ENCODE results near the gene CNNM2.

DNA sequence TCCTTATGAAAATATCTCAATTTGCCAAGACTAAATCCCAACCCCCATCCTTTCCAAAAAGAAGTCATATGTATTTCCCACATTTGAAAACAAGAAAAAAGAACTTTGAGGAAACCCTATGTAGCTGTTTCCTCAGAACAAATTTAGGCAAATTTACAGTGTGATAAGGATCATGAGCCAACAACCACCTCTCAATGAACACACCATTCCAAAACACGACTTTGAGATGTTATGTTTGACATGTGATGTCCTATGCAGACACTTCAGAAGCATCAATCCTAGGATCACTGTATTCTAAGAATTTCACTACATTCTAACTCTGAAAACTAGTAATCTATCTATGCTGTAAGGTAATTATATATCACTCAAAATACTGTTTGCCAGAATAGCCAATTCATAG, 212.8 kb downstream of the CNNM2 start:
- TF ChIP-seq, protein P1, sequence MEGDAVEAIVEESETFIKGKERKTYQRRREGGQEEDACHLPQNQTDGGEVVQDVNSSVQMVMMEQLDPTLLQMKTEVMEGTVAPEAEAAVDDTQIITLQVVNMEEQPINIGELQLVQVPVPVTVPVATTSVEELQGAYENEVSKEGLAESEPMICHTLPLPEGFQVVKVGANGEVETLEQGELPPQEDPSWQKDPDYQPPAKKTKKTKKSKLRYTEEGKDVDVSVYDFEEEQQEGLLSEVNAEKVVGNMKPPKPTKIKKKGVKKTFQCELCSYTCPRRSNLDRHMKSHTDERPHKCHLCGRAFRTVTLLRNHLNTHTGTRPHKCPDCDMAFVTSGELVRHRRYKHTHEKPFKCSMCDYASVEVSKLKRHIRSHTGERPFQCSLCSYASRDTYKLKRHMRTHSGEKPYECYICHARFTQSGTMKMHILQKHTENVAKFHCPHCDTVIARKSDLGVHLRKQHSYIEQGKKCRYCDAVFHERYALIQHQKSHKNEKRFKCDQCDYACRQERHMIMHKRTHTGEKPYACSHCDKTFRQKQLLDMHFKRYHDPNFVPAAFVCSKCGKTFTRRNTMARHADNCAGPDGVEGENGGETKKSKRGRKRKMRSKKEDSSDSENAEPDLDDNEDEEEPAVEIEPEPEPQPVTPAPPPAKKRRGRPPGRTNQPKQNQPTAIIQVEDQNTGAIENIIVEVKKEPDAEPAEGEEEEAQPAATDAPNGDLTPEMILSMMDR (IDR thresholded peaks at IDR 0.05; ENCODE audit: low read depth, low read length, poor library complexity, severe bottlenecking): no peak
- no peak for TF ChIP-seq EZH2phosphoT487 (IDR thresholded peaks at IDR 0.05; ENCODE audit: borderline replicate concordance, low read length)
